HepG2 (cell line): ENCODE results near the gene TBC1D22A.

Source experiments
- EZH2 ChIP-seq: conservative IDR thresholded peaks from 2 replicates; pipeline ENCODE4 v1.6.1; 2012; ENCODE audit warnings: mild to moderate bottlenecking, low read depth, low read length, moderate library complexity
- ISL2 ChIP-seq: sonication (generic); formaldehyde crosslinking; IDR thresholded peaks from 2 replicates; pipeline ENCODE4 v1.5.0; 2020; ENCODE audit warnings: missing genetic modification reagents
- KDM1A ChIP-seq: IDR thresholded peaks from 2 replicates; pipeline ENCODE4 v1.6.1; 2016; ENCODE audit warnings: missing compliant biosample characterization
- MXI1 ChIP-seq: IDR thresholded peaks from 3 replicates; pipeline ENCODE4 v1.6.1; 2012; ENCODE audit warnings: low read depth, low read length, inconsistent platforms, borderline replicate concordance
- SAFB2 ChIP-seq: sonication (generic); formaldehyde crosslinking; IDR thresholded peaks from 2 replicates; pipeline ENCODE4 v1.5.1; 2020; ENCODE audit warnings: missing genetic modification reagents, low read depth, mild to moderate bottlenecking, borderline replicate concordance
- SMAD1 ChIP-seq: sonication (generic); formaldehyde crosslinking; IDR thresholded peaks from 2 replicates; pipeline ENCODE4 v1.4.0; 2020; ENCODE audit warnings: missing genetic modification reagents, low read depth, mild to moderate bottlenecking, borderline replicate concordance
- SMARCC2 ChIP-seq: fragments of 450-650 bp; IDR thresholded peaks from 2 replicates; pipeline ENCODE4 v1.6.1; 2017; ENCODE audit warnings: antibody characterized with exemption, mild to moderate bottlenecking
- STAG1 ChIP-seq: sonication (generic); formaldehyde crosslinking; IDR thresholded peaks from 2 replicates; pipeline ENCODE4 v1.4.0; 2020; ENCODE audit warnings: missing genetic modification reagents
- TBP ChIP-seq: sonication (generic); formaldehyde crosslinking; IDR thresholded peaks from 2 replicates; pipeline ENCODE4 v1.5.0; 2020; ENCODE audit warnings: missing genetic modification reagents
- THAP7 ChIP-seq: sonication (generic); formaldehyde crosslinking; IDR thresholded peaks from 2 replicates; pipeline ENCODE4 v1.8.1; 2023; ENCODE audit warnings: mild to moderate bottlenecking, missing genetic modification reagents
- ZNF136 ChIP-seq: sonication (generic); formaldehyde crosslinking; IDR thresholded peaks from 2 replicates; pipeline ENCODE4 v1.8.1; 2022; ENCODE audit warnings: low read depth, mild to moderate bottlenecking, moderate library complexity, missing genetic modification reagents
- ZNF773 ChIP-seq: sonication (generic); formaldehyde crosslinking; IDR thresholded peaks from 2 replicates; pipeline ENCODE4 v1.4.0; 2020; ENCODE audit warnings: missing genetic modification reagents, borderline replicate concordance
- ZSCAN29 ChIP-seq: sonication (generic); formaldehyde crosslinking; conservative IDR thresholded peaks from 2 replicates; pipeline ENCODE4 v1.4.0; 2020; ENCODE audit warnings: mild to moderate bottlenecking, missing genetic modification reagents
- TF ChIP-seq, protein P1 (sequence below): sonication (generic); formaldehyde crosslinking; IDR thresholded peaks from 2 replicates; pipeline ENCODE4 v1.4.0; 2020; ENCODE audit warnings: missing genetic modification reagents

- TF ChIP-seq SMARCC2 = no peak
- TF ChIP-seq KDM1A (CRISPR knock-in tag) = no peak
- no peak for TF ChIP-seq STAG1 (CRISPR knock-in tag)
- TF ChIP-seq EZH2 = no peak
- no peak for TF ChIP-seq ZNF136
- no peak for TF ChIP-seq ZNF773 (CRISPR knock-in tag)
- TF ChIP-seq, protein P1, sequence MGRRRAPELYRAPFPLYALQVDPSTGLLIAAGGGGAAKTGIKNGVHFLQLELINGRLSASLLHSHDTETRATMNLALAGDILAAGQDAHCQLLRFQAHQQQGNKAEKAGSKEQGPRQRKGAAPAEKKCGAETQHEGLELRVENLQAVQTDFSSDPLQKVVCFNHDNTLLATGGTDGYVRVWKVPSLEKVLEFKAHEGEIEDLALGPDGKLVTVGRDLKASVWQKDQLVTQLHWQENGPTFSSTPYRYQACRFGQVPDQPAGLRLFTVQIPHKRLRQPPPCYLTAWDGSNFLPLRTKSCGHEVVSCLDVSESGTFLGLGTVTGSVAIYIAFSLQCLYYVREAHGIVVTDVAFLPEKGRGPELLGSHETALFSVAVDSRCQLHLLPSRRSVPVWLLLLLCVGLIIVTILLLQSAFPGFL (CRISPR knock-in tag) = no peak
- no peak for TF ChIP-seq ZSCAN29 (CRISPR knock-in tag)
- no peak for TF ChIP-seq THAP7 (CRISPR knock-in tag)
- TF ChIP-seq SMAD1 (CRISPR knock-in tag) = no peak
- TF ChIP-seq SAFB2 (CRISPR knock-in tag) = no peak
- no peak for TF ChIP-seq TBP (CRISPR knock-in tag)
- no peak for TF ChIP-seq ISL2 (CRISPR knock-in tag)
- TF ChIP-seq MXI1 = no peak
Observed at GRCh38 chr22:46770151-46770641, 7.7 kb downstream of the TBC1D22A start.
